Measurements from ENCODE around the gene PRKG1.
"Not testable (repeated sequence)": the region's sequence is repeated elsewhere in the genome, so short reads cannot be mapped to it uniquely, and the experiment has no call there.

Gene PRKG1

GRCh38 chr10:51178634-51179033 is 104.3 kb downstream of the PRKG1 start:
- DNase-seq = no peak

- no peak for DNase-seq
Measured at GRCh38 chr10:51180141-51180540, 105.9 kb downstream of the PRKG1 start.

GRCh38 chr10:51183783-51184182 is 109.5 kb downstream of the PRKG1 start:
- no peak for DNase-seq

- DNase-seq = no peak
Measured at GRCh38 chr10:51186361-51186760, 112.1 kb downstream of the PRKG1 start.

- DNase-seq = no peak
Measured at GRCh38 chr10:51188008-51188407, 113.7 kb downstream of the PRKG1 start.

DNA sequence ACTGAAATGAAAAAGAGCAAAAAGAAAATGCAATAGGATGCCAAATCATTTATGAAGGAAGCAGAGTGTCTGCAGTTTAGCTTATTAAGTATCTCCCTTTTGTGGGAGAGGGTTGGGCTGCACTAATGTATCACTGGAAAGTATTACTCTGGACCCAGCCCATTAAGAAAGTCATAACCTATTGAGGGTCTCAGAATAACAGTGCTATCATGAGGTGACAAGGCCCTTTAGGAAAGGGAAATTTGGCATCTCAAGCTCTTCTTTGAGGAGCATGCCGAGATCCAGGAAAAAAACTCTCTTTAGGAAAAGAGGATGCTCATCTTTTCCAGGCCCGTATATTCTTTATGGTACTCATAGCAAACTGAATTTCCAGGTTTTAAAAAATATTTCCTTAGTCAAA is 114.6 kb downstream of the PRKG1 start:
- DNase-seq = no peak

- DNase-seq = no peak
Measured at GRCh38 chr10:51196508-51197175, 122.4 kb downstream of the PRKG1 start.

GRCh38 chr10:51198170-51198569 is 123.9 kb downstream of the PRKG1 start:
- no peak for DNase-seq

DNA sequence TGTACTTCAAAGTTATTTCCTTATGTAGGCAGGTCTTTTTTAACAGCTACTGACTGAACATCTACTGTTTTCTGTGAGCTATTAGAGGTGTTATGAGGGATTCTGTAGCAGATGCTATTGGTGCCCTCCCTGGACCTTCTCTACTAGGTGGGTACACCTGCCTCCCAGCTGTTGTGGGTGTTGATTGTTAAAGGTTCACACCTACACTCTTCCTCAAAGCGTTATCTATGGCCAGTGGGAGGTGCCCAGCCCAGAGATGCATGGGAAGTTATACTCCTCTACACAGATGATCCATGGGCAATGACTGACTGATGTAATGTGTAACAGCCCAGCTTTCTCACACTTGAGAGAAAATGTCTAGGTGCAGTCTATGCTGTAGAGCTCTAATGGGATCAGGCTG is 127.7 kb downstream of the PRKG1 start:
- no peak for DNase-seq

DNA sequence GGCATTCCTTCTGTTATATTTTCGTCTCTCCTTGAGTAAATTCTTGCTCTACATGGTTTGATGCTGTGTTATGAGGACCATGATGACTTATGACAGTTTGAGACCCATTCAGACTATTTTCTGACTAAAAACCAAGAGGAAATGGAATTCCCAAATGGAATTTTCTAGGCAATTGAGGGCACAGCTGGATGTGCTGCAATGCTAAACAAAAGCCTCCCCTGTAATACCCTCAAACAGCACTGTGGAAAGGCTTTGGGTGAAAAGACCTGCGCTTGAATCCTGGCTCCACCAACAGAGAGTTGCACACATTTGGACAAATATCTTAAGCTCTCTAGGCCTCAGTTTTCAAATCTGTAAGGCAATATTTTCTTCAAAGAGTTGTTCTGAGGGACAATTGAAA is 129.1 kb downstream of the PRKG1 start:
- no peak for DNase-seq

- no peak for DNase-seq
Measured at GRCh38 chr10:51204066-51204465, 129.8 kb downstream of the PRKG1 start.

DNA sequence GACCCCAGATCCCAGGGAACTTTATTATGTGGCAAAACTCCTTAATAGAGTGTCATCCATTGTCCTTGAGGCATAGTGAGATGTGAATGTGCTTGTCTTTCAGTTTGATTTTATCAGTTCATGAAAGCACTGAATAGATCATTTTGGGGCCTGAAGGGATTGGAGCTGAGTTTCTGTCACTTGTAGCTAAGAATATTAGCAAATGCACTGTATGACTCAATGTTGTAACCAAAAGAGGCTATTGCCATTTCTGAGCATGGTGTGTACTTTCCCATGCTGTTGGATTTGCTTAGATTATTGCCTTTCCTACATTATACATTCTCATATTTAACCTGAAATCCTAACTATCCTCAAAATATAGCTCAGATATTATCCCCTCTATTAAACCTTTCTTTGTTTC is 130.4 kb downstream of the PRKG1 start:
- no peak for DNase-seq

DNA sequence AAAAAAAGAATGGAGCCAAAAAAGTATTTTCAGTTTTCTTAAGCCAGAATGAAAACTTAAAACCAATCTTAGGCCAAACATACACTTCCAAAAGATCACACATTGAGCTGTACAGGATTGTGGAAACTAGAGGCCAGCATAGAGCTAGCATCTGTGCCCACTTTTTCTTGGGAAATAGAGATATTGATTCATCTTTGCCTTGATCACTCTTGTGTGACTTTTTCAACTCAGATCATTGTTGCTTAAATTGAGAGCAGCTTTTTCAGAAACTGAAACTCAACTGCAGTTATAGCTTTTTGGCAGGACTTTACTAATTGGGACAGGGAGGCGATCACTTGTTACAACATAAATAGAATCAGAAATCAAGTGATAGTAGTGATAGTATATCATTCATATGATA is 132.2 kb downstream of the PRKG1 start:
- no peak for DNase-seq

DNA sequence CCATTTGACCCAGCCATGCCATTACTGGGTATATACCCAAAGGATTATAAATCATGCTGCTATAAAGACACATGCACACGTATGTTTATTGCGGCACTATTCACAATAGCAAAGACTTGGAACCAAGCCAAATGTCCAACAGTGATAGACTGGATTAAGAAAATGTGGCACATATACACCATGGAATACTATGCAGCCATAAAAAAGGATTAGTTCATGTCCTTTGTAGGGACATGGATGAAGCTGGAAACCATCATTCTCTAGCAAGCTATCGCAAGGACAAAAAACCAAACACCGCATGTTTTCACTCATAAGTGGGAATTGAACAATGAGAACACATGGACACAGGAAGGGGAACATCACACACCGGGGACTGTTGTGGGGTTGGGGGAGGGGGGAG is 138.7 kb downstream of the PRKG1 start:
- DNase-seq = not testable (repeated sequence)

DNA sequence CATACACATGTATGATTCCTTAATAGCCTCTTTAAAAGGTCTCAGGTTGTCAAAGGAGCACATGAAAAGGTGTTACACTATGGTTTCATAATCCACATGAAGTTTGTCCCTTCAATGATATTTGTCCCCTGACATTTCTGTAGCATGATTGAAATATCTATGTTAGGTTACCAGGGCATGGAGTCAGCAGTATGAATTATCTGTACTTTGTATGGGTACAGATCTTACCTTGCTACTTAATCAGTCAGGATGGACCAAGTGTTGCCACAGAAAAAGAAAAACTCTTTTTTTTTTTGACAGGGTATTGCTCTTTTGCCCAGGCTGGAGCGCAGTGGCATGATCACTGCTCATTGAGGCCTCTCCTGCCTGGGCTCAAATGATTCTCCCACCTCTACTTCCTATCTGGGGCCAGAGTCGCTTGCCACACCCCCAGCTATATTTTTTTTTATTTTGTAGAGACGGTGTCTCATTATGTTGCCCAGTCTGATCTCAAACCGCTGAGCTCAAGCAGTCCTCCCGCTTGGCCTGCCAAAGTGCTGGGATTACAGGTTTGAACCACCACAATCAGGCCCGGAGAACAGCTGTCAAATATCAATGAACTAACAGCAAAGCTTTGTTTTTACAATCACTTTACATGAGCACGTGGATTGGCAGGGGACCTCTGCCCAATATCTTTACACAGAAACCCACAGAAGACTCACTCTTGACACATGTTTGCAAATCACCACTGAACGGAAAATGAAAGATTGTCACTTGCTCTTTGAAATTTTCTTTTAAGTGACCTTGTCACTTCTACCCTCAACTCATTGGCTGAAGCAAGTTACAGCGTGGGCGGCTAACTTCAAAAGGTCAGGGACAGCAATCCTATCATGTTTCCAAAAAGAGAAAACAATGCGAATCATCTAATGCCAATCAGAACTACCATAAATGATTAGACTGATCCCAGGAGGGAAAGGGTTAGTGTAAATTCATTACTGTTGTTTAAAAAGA is 140.2 kb downstream of the PRKG1 start:
- DNase-seq = no peak

DNA sequence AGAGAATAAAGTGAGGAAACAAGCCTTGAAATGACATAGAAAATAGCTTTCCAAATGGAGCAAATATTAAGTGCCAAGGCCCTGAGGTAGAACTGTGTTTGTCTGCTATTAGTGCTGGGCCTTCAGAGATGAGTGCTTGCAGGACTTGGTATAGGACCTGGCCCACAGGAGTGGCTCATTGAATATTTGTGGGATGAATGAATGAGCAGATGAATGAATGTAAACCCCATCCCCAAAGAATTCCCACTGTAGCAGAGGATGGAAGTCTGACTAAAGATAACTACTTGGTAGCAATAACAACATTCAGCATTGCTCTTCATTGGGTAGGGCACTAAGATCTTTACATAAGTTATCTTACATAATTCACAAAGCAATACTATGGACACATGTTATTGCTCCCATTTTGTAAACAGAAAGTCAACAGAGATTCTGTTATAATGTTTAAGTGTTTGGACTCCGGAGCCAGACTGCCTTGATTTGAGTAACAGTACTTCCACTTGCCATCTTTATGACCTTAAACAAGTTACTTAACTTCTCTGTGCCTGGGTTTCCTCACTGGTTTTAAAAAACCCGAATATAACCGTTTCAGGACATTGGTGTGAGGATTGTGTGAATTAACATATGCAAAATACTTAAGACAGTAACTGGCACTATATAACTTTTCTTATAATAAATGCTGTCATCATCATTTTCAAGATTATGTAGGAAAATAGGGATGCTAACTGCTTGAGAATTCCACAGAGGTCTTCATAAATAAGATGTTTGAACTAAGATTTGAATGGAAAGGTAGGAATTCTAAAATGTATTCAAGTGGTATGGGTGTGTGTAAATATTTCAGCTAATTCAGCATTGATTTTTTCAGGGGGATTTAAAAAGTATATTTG is 141.9 kb downstream of the PRKG1 start:
- DNase-seq = no peak

DNA sequence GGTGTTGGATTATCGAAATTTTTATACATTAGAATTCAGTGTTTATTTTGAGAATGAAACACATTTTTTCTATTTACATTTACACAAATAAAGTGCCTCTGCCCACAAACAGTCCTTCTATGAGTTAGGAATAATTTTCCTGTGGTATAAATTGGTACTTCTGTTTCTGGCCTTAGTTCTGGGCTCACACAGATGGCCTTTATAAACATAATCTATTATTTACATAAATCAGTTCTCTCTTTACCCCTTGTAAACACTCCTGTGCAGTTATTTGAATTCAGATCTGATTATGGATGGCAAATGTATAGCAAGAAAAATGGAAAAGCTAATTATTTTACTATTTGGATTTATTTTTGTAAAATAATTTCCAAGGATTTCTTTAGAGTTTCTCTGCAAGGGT is 143.2 kb downstream of the PRKG1 start:
- no peak for DNase-seq

- DNase-seq = no peak
Measured at GRCh38 chr10:51224671-51225161, 150.4 kb downstream of the PRKG1 start.

DNA sequence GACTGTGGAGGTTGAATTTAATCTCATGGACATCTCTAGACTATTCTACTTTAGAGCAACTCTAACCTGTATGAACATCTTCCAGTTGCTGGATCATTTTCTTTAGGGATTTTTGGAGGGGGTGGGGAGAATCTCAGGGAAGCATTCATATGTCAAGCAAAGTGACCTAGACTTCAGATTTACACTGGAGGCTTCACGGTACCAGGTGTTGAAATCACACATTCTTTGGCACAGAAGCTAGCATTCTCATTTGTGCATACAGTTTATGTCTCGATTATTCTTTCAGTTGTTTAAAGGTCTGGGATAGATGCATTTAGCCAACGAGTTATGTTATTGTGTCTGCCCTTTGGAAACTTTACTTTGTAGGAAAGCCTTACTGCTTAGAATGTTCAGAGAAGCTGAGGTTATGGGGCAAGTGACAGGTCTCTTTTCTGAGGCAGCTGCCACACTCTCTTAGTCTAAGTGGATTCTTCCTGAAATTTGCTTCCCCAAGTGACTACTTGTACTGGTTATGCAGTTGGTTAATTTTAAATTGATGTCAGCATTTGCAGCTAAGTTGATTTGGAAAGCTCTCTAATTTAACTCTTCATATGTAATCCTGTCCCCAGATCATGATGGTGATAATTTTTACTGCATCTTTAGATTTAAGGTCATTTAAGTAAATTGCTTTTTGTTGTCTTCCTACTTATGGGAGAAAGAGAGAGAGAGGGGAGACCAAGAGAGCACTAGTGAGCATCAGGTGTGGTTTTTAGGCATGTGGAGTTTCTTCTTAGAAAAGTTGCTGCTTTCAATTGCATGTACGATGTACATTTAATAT is 153.8 kb downstream of the PRKG1 start:
- DNase-seq = no peak

- no peak for DNase-seq
Measured at GRCh38 chr10:51228714-51229100, 154.4 kb downstream of the PRKG1 start.

- DNase-seq = no peak
Measured at GRCh38 chr10:51230887-51231585, 156.7 kb downstream of the PRKG1 start.
